Mammary epithelial cell (primary cell): ENCODE data around the gene RAB26.
"Not testable (repeated sequence)": the region's sequence is repeated elsewhere in the genome, so short reads cannot be mapped to it uniquely, and the experiment has no call there.

ENCODE experiments used
- CTCF ChIP-seq, 2 donors: IDR thresholded peaks in 1 of 2; conservative IDR thresholded peaks in 1 of 2; 2 replicates each; pipeline ENCODE4 v1.5.1; 2011 to 2012; ENCODE audit warnings: inconsistent platforms in 2 of 2, low read length in 2 of 2, mild to moderate bottlenecking in 2 of 2, control low read depth in 1 of 2, low read depth in 1 of 2; ENCODE audit not compliant: insufficient read depth in 1 of 2; ENCODE audit errors: extremely low read depth in 1 of 2
- EZH2 ChIP-seq: IDR thresholded peaks from 2 replicates; pipeline ENCODE4 v1.6.1; 2012; ENCODE audit warnings: low read length, inconsistent platforms, borderline replicate concordance

DNA sequence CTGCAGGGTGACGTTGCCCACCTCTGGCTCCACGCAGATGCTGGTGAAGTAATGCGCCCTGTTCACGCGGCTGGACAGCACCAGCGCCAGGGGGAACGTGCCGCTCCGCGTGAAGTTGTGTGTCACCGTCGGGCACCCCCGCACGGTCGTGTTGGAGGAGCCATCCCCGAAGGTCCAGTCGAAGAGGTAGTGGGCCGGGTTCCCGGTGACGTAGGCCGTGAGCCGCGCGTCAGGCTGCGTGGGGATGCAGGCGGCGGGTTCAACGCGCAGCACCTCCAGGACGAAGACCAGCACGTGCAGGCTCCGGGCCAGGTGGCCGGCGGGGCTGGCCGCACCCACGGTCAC is 37.4 kb upstream of the RAB26 start:
- not testable (repeated sequence) for TF ChIP-seq CTCF (conservative IDR thresholded peaks at IDR 0.05 in 1 of 2, IDR thresholded peaks at IDR 0.05 in 1 of 2; ENCODE audit: extremely low read depth in 1 of 2, insufficient read depth in 1 of 2, low read depth in 1 of 2, low read length in 2 of 2); EZH2
